Measurements from ENCODE around the gene ZIC4.

ZIC4 gene

GRCh38 chr3:147405231-147406027 lies 914 bp downstream of the ZIC4 start:
- no peak for DNase-seq (ENCODE audit: low read depth in 1 of 2, low spot score in 1 of 2)

- no peak for DNase-seq (ENCODE audit: low read depth in 1 of 2, low spot score in 1 of 2)
Measured at GRCh38 chr3:147404800-147405230, 1.5 kb downstream of the ZIC4 start.

GRCh38 chr3:147404000-147404799 lies 2.1 kb downstream of the ZIC4 start:
- no peak for DNase-seq (ENCODE audit: low read depth in 1 of 2, low spot score in 1 of 2)

GRCh38 chr3:147403511-147403910 lies 2.8 kb downstream of the ZIC4 start:
- no peak for DNase-seq (ENCODE audit: low read depth in 1 of 2, low spot score in 1 of 2)

DNA sequence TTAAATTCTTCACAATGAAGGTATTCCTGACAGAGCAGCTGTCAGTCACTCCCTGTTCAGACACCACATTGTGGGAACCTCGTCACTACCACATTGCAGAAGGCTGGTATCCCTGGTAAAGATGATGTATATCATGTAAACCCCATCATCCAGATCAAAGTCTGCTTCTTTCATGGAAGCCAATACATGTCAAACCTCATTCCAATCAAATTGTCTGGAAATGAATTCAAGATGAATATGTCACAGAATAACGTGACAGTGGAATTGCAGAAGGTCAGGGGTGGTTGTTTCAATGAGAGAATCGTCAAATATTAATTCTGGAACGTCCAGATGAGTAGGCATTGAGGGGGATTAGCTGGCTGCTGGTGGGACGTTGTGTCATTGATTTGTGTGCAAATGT lies 4.2 kb downstream of the ZIC4 start:
- DNase-seq (ENCODE audit: low read depth in 1 of 2, low spot score in 1 of 2) = no peak

DNA sequence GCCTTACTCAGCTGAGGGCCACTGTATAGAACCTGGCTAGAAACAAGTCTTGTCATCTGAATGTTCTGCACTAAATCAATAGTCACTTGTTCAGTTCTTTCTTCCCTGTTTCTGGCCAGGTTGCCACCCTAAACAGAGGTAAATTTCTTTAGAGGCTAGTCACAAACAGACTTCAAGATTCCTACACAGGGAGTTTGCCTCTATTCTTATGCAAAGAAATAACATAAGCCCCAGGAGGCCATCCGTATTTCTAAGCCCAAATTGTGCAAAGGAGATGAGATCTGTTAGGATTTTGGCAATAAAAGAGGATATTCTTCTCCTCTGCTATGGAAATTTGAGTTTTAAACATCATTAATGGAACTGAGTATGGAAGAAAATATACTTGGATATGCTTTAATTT lies 4.9 kb downstream of the ZIC4 start:
- no peak for DNase-seq (ENCODE audit: low read depth in 1 of 2, low spot score in 1 of 2)

GRCh38 chr3:147400999-147401398 lies 5.3 kb downstream of the ZIC4 start:
- DNase-seq (ENCODE audit: low read depth in 1 of 2, low spot score in 1 of 2) = no peak

- no peak for DNase-seq (ENCODE audit: low read depth in 1 of 2, low spot score in 1 of 2)
Measured at GRCh38 chr3:147400111-147400510, 6.2 kb downstream of the ZIC4 start.

- DNase-seq (ENCODE audit: low read depth in 1 of 2, low spot score in 1 of 2) = no peak
Measured at GRCh38 chr3:147398813-147399534, 7.4 kb downstream of the ZIC4 start.

GRCh38 chr3:147397875-147398812 lies 8.2 kb downstream of the ZIC4 start:
- no peak for DNase-seq (ENCODE audit: low read depth in 1 of 2, low spot score in 1 of 2)

GRCh38 chr3:147397155-147397874 lies 9.0 kb downstream of the ZIC4 start:
- DNase-seq (ENCODE audit: low read depth in 1 of 2, low spot score in 1 of 2) = no peak

DNA sequence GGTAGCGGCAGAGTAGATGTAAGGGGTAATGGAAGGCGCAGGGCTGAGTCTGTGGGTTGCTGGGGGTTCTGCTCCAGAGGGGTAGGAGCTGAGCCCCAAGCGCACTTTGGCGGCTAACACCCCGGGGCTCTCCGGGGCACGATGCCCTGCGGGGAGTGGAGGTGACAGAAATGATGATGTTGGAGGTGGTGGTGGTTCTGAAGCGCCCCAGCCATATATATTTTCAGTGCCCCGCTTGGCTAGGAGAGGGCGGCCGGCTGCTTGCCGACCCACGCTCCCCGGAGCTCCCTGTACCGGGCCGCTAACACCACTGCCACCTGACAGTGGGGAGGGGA lies 9.7 kb downstream of the ZIC4 start:
- no peak for DNase-seq (ENCODE audit: low read depth in 1 of 2, low spot score in 1 of 2)

- no peak for DNase-seq (ENCODE audit: low read depth in 1 of 2, low spot score in 1 of 2)
Measured at GRCh38 chr3:147395899-147396711, 10.2 kb downstream of the ZIC4 start.

- no peak for DNase-seq (ENCODE audit: low read depth in 1 of 2, low spot score in 1 of 2)
Measured at GRCh38 chr3:147394884-147395225, 11.5 kb downstream of the ZIC4 start.

- no peak for DNase-seq (ENCODE audit: low read depth in 1 of 2, low spot score in 1 of 2)
Measured at GRCh38 chr3:147393943-147394883, 12.1 kb downstream of the ZIC4 start.

- DNase-seq (ENCODE audit: low read depth in 1 of 2, low spot score in 1 of 2) = no peak
Measured at GRCh38 chr3:147393261-147393942, 12.9 kb downstream of the ZIC4 start.

DNA sequence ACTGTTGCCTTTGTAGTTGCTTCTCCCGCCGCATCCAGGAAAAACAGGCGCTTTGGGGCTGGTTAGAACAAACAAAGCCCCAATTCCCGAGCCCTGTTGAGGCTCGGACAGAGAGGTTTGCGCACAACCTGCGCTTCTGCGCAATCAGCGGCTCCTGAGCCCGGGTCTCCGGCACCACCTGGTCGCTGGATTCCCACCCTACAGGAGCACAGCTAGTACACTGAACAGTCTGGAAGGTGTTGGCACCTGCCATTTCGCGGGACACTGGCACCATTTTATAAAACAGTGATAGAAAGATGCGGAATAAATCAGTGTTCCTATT lies 13.8 kb downstream of the ZIC4 start:
- no peak for DNase-seq (ENCODE audit: low read depth in 1 of 2, low spot score in 1 of 2)

All from activated T-helper 1 cell treated with anti-CD3 and anti-CD28 coated beads, Interleukin-2, amount 50 U/mL, for 16 hours (primary cell).